ENCODE results near the gene HMMR.

GRCh38 chr5:163473635-163474243 lies 13.3 kb downstream of the HMMR start:
- peak; percentile 46 for TF ChIP-seq CTCF (IDR thresholded peaks at IDR 0.05; ENCODE audit: low read depth, low read length)
- TF ChIP-seq EZH2phosphoT487 (IDR thresholded peaks at IDR 0.05; ENCODE audit: low read depth): no peak
